Measurements from ENCODE around the gene EXOC8.

EXOC8 gene

GRCh38 chr1:231337472-231338269, at the start of gene EXOC8:
Gene EXOC8, minus strand, starts transcription at chr1:231337852. Its CDS starts 107 bp downstream, at chr1:231337745.
- DNase-seq (ENCODE audit: low read depth): peak; percentile 98

DNA sequence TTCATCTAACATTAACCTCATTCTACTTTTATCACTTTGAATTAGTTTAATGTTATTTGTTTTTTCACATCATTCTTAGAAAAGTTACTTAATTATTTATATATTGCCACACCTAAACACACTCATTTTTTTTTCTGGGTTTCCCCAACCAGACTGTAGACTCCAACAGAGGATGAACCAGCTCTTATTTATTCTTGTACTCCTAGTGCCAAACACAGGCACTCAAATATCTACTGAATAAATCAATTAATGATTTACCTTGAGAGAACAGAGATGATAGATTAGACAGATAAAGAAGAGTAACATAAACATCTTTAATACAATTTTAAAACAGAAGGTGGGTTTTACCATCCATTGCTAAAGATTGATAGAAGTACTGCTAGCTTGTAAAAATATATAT, 48.8 kb upstream of the EXOC8 start:
- DNase-seq (ENCODE audit: low read depth): no peak

DNA sequence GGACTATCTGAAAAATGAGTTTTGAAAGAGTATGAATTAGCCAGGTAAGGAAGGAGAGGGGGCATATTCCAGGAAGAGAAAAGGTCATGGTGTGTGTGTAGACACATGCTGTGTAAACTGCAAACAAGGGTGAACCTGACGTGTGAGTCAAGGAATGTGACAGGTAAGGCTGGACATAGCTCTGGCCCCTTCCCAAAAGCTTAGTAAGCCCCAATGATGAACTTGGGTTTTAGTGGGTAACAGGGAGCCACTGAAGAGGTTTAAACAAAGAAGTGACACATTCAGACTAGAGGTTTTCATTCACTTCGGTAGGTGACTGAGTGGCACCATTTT, 47.7 kb upstream of the EXOC8 start:
- DNase-seq (ENCODE audit: low read depth): no peak

GRCh38 chr1:231384696-231385415, 47.2 kb upstream of the EXOC8 start:
- DNase-seq (ENCODE audit: low read depth): no peak

DNA sequence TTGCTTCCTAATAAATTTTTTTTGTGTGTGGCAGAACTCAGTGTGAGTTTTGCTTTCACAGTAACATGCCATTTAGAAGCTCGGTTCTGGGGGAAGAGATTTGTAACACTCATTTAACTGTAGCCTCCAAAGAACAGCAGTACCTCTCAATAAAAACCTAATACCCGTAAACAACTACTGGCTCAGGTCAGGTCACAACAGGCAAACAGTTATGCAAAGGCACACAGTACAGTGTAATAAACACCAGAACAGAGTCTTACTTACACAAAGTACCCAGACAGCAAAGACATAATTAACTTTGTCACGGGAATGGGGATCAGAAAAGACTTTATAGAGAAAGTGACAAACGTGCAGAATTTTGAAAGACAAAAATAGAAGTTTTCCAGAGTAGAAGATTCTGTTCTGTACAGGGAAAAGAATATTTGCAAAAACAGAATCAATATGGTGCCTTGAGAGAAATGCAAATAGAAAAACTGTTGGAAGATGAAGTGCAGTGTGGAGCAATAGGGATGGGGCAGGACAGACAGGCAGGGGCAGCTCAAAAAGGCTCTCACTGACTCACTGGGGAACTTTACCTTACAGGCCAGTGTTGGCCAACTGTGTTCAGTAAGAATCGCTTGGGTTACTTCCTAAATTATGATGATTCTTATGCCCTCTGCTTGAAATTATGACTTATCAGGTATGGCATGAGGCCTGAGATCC, 45.7 kb upstream of the EXOC8 start:
- no peak for DNase-seq (ENCODE audit: low read depth)

DNA sequence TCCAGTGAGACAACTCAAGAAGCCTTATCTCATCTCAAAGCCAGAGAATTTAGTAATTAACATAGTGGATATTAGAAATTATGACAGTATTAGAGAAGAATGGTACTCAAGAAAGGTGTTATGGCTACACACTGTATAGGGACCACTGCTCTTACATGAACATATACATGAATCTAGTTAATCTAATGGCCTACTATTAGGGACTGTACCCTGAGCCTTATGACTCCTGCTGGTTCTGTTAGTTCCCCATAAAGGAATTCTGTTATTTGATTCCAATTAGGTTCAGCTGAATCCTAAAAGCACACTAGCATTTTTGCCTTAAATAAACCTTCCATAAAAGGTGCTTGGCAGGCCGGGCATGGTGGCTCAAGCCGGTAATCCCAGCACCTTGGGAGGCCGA, 44.8 kb upstream of the EXOC8 start:
- no peak for DNase-seq (ENCODE audit: low read depth)

- no peak for DNase-seq (ENCODE audit: low read depth)
Measured at GRCh38 chr1:231381729-231382128, 44.1 kb upstream of the EXOC8 start.

DNA sequence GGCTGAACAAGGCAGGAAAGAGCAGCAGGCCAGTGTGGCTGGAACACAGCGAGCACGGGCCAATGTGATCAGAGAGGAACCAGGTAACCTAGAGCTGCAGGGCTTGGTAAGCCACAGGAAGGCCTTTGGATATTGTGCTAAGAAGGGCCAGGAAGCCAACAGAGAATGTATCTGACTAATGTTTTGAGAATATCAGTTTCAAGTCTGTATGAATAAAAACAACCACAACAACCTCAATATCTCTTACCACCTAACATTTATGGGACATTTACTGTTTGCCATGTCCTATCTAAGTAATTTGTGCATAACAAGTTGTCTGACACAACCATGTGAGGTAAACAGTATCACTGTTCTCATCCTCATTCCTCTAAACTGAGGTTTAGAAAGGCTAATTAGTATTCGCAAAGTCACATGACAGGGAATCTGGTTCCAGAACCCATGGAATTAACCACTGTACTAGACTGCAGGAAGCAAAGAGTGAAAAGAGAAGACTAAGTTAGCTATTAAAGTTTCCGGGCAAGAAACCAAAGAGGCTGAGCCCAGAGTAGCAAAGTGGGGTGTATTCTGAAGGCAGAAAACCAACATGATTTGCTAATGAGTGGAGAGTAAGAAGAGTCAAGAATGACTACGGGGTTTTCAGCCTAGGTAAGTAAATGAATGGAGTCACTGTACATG, 39.4 kb upstream of the EXOC8 start:
- DNase-seq (ENCODE audit: low read depth): no peak

DNA sequence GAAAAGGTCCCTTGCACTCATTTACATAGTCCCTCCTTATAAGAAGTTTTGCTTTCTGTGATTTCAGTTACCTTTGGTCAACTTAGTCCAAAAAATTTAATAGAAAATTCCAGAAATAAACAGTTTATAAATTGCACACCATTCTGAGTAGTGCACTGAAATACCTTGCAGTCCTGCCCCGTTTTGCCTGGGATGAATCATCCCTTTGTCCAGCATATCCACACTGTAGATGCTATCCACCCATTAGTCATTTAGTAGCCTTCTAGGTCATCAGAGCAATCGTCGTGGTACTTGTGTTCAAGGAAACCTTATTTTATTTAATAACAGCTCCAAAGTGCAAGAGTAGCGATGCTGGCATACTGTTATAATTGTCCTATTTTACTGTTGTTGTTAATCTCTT, 38.4 kb upstream of the EXOC8 start:
- DNase-seq (ENCODE audit: low read depth): no peak

GRCh38 chr1:231374394-231374793, 36.7 kb upstream of the EXOC8 start:
- no peak for DNase-seq (ENCODE audit: low read depth)

GRCh38 chr1:231372501-231372900, 34.8 kb upstream of the EXOC8 start:
- DNase-seq (ENCODE audit: low read depth): no peak

DNA sequence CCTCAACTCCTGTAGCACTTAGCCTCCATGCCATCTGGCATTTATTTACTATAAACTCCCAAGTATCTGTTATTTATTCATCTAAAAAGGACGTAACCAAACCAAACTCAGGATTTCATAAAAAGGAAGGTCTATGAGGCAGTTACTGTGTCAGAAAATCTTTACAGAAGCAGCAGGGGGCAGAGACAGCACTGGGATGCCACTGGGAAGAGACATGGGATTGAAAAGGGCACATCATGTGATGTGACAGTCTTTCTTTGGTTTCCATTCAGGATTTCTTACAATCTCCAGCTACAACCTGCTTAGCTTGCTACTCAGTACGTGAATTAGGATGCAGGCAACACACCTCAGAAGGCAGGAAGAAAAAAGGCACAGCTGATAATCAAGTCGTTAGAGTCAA, 31.6 kb upstream of the EXOC8 start:
- no peak for DNase-seq (ENCODE audit: low read depth)

GRCh38 chr1:231364192-231364591, 26.5 kb upstream of the EXOC8 start:
- no peak for DNase-seq (ENCODE audit: low read depth)

DNA sequence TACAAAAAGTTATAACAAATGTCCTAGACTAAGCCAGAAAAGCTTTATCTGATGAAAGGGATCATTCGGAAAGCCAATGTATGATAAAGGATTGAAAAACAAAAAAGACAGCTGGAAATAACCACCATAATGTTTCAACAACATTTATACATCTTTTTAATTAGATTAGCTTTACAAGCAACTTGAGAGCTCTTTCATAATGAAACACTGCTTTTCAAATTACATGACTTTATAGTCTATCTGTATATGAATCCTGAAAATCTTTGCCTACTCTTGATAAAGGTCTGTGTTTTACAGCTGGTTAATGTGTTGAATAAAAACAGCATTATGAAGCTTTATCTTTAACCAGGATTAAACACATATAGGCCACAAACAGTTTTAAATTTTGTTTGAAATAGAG, 26.0 kb upstream of the EXOC8 start:
- no peak for DNase-seq (ENCODE audit: low read depth)

DNA sequence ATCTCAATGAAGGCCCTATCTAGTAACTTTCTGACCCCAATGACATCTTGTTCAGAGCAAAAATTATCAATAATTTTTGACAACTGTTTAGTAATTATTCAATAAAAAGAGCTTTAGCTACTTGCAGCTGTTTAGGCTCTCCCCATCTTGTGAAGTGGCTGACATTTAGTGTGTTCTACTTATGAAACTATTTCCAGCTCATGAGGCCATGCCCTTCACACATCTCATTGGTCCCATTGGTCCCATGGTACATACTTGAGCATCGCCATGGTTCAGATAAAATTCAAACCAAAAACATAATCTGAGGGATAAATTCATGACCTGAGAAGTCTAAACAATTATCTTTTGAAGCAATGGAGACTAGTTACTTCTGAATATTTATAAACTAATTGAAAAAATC, 24.7 kb upstream of the EXOC8 start:
- no peak for DNase-seq (ENCODE audit: low read depth)

- peak; percentile 80 for DNase-seq (ENCODE audit: low read depth)
Measured at GRCh38 chr1:231359113-231359512, 21.5 kb upstream of the EXOC8 start.

- DNase-seq (ENCODE audit: low read depth): peak; percentile 46
Measured at GRCh38 chr1:231357831-231358354, 20.2 kb upstream of the EXOC8 start.

- no peak for DNase-seq (ENCODE audit: low read depth)
Measured at GRCh38 chr1:231357187-231357772, 19.6 kb upstream of the EXOC8 start.

GRCh38 chr1:231355171-231355570, 17.5 kb upstream of the EXOC8 start:
- no peak for DNase-seq (ENCODE audit: low read depth)

GRCh38 chr1:231354330-231355020, 16.8 kb upstream of the EXOC8 start:
- DNase-seq (ENCODE audit: low read depth): no peak

DNA sequence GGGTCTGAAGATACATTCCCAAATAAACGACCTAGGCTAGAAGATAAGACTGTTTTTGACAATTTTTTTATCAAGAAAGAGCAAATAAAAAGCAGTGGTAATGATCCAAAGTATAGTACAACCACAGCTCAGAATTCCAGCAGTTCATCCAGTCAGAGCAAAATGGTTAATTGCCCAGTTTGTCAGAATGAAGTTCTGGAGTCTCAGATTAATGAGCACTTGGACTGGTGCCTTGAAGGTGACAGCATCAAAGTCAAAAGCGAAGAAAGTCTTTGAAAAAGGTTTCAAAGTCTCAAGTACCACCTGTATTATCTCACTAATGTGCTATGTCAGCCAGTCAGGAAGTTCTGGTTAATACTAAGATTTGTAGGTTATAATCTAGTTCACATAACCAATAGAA, 15.4 kb upstream of the EXOC8 start:
- no peak for DNase-seq (ENCODE audit: low read depth)

Data from HS-5 (cell line).